ENCODE data around the gene MGRN1.

MGRN1 gene

GRCh38 chr16:4664538-4665418, 40.2 kb downstream of the MGRN1 start:
- peak overlapping the region; percentile 85 for H3K27ac Mint-ChIP-seq
- H3K4me1 Mint-ChIP-seq (ENCODE audit: low read depth), result peaks cover 58% of the 10 kb centered on the region
- no peaks in the 10 kb centered on the region for H3K36me3 Mint-ChIP-seq
- H3K9me3 Mint-ChIP-seq (ENCODE audit: low read depth), result no peaks in the 10 kb centered on the region
- H3K4me3 Mint-ChIP-seq, result peak overlapping the region; percentile 69
- no peaks in the 10 kb centered on the region for H3K27me3 Mint-ChIP-seq

GRCh38 chr16:4666537-4667202, 42.0 kb downstream of the MGRN1 start:
- Mint-ChIP-seq H3K9me3 (ENCODE audit: low read depth) (no peaks in the 10 kb centered on the region), H3K36me3 (no peaks in the 10 kb centered on the region), H3K4me3 (no peak overlapping the region), H3K4me1 (ENCODE audit: low read depth) (peaks cover 39% of the 10 kb centered on the region), H3K27me3 (no peaks in the 10 kb centered on the region), H3K27ac (no peak overlapping the region)

- no peak overlapping the region for H3K27ac Mint-ChIP-seq
- no peaks in the 10 kb centered on the region for H3K36me3 Mint-ChIP-seq
- no peaks in the 10 kb centered on the region for H3K27me3 Mint-ChIP-seq
- no peak overlapping the region for H3K4me3 Mint-ChIP-seq
- H3K4me1 Mint-ChIP-seq (ENCODE audit: low read depth), result peaks cover 32% of the 10 kb centered on the region
- no peaks in the 10 kb centered on the region for H3K9me3 Mint-ChIP-seq (ENCODE audit: low read depth)
Observed at GRCh38 chr16:4667203-4667963, 42.8 kb downstream of the MGRN1 start.

GRCh38 chr16:4668313-4668960, 43.8 kb downstream of the MGRN1 start:
- H3K27ac Mint-ChIP-seq, result no peak overlapping the region
- no peak overlapping the region for H3K4me3 Mint-ChIP-seq
- no peaks in the 10 kb centered on the region for H3K27me3 Mint-ChIP-seq
- peaks cover 24% of the 10 kb centered on the region for H3K4me1 Mint-ChIP-seq (ENCODE audit: low read depth)
- H3K36me3 Mint-ChIP-seq, result no peaks in the 10 kb centered on the region
- no peaks in the 10 kb centered on the region for H3K9me3 Mint-ChIP-seq (ENCODE audit: low read depth)

GRCh38 chr16:4673387-4674046, 48.9 kb downstream of the MGRN1 start:
- peaks cover 30% of the 10 kb centered on the region for H3K4me1 Mint-ChIP-seq (ENCODE audit: low read depth)
- peaks cover 2% of the 10 kb centered on the region for H3K36me3 Mint-ChIP-seq
- H3K27ac Mint-ChIP-seq, result no peak overlapping the region
- no peaks in the 10 kb centered on the region for H3K27me3 Mint-ChIP-seq
- no peak overlapping the region for H3K4me3 Mint-ChIP-seq
- H3K9me3 Mint-ChIP-seq (ENCODE audit: low read depth), result no peaks in the 10 kb centered on the region

- H3K4me3 Mint-ChIP-seq, result peak overlapping the region; percentile 32
- H3K27ac Mint-ChIP-seq, result peak overlapping the region; percentile 94
- no peaks in the 10 kb centered on the region for H3K27me3 Mint-ChIP-seq
- no peaks in the 10 kb centered on the region for H3K9me3 Mint-ChIP-seq (ENCODE audit: low read depth)
- peaks cover 33% of the 10 kb centered on the region for H3K4me1 Mint-ChIP-seq (ENCODE audit: low read depth)
- peaks cover 2% of the 10 kb centered on the region for H3K36me3 Mint-ChIP-seq
Observed at GRCh38 chr16:4674926-4675530, 50.4 kb downstream of the MGRN1 start.

GRCh38 chr16:4675864-4676786, 51.5 kb downstream of the MGRN1 start:
- Mint-ChIP-seq H3K4me3 (peak overlapping the region; percentile 79), H3K9me3 (ENCODE audit: low read depth) (no peaks in the 10 kb centered on the region), H3K27me3 (no peaks in the 10 kb centered on the region), H3K27ac (peak overlapping the region; percentile 94), H3K4me1 (ENCODE audit: low read depth) (peaks cover 35% of the 10 kb centered on the region), H3K36me3 (peaks cover 2% of the 10 kb centered on the region)

- peaks cover 2% of the 10 kb centered on the region for H3K36me3 Mint-ChIP-seq
- H3K27ac Mint-ChIP-seq, result peak overlapping the region; percentile 94
- H3K27me3 Mint-ChIP-seq, result no peaks in the 10 kb centered on the region
- peak overlapping the region; percentile 79 for H3K4me3 Mint-ChIP-seq
- no peaks in the 10 kb centered on the region for H3K9me3 Mint-ChIP-seq (ENCODE audit: low read depth)
- H3K4me1 Mint-ChIP-seq (ENCODE audit: low read depth), result peaks cover 39% of the 10 kb centered on the region
Observed at GRCh38 chr16:4676831-4677230, 52.2 kb downstream of the MGRN1 start.

GRCh38 chr16:4677390-4677789, 52.8 kb downstream of the MGRN1 start:
- Mint-ChIP-seq H3K36me3 (peaks cover 2% of the 10 kb centered on the region), H3K27me3 (no peaks in the 10 kb centered on the region), H3K27ac (no peak overlapping the region), H3K4me3 (no peak overlapping the region), H3K9me3 (ENCODE audit: low read depth) (no peaks in the 10 kb centered on the region), H3K4me1 (ENCODE audit: low read depth) (peaks cover 39% of the 10 kb centered on the region)

- Mint-ChIP-seq H3K9me3 (ENCODE audit: low read depth) (no peaks in the 10 kb centered on the region), H3K27ac (peak overlapping the region; percentile 78), H3K27me3 (no peaks in the 10 kb centered on the region), H3K36me3 (peaks cover 2% of the 10 kb centered on the region), H3K4me1 (ENCODE audit: low read depth) (peaks cover 39% of the 10 kb centered on the region), H3K4me3 (no peak overlapping the region)
Observed at GRCh38 chr16:4677994-4678393, 53.4 kb downstream of the MGRN1 start.

- Mint-ChIP-seq H3K27me3 (no peaks in the 10 kb centered on the region), H3K27ac (peak overlapping the region; percentile 78), H3K36me3 (peaks cover 1% of the 10 kb centered on the region), H3K9me3 (ENCODE audit: low read depth) (no peaks in the 10 kb centered on the region), H3K4me1 (ENCODE audit: low read depth) (peaks cover 38% of the 10 kb centered on the region), H3K4me3 (no peak overlapping the region)
Observed at GRCh38 chr16:4678596-4678995, 54.0 kb downstream of the MGRN1 start.

GRCh38 chr16:4679156-4679849, 54.7 kb downstream of the MGRN1 start:
- Mint-ChIP-seq H3K4me3 (no peak overlapping the region), H3K27me3 (no peaks in the 10 kb centered on the region), H3K27ac (peak overlapping the region; percentile 78), H3K36me3 (no peaks in the 10 kb centered on the region), H3K4me1 (ENCODE audit: low read depth) (peaks cover 37% of the 10 kb centered on the region), H3K9me3 (ENCODE audit: low read depth) (no peaks in the 10 kb centered on the region)
